Posterior vena cava (tissue), 2 donors: ENCODE data around the gene ZMIZ1. TPM values are rescaled to one million over a fixed set of nuclear protein-coding genes. Genes with fewer than 3 reads are reported as not detected.
A peak's percentile ranks its signal among the peaks of the same experiment; 100 is the strongest.
"Not testable (repeated sequence)": the region's sequence is repeated elsewhere in the genome, so short reads cannot be mapped to it uniquely, and the experiment has no call there.

Experiments
- DNase-seq: peaks from one replicate; pipeline ENCODE4 v3.0.0-alpha.2; 2020; ENCODE audit warnings: low spot score
- intact Hi-C, 2 donors: fragments of 100-400 bp; cut with DNase I; formaldehyde crosslinking; loops; one replicate each; pipeline versions ENCODE4 v1.14.1 to v1.14.2; 2022 to 2023
- total RNA-seq, 2 donors: library from RNA; stranded (reverse); fragmentation: NEBNext Ultra II Directional; extraction: Animal tissue kit (Norgen Biotek cat#: 25700); gene quantifications; one replicate each; pipeline ENCODE4 v1.2.1, GENCODE V29; 2021
- donor health status: DM: yes; HTN: yes; CAD: no.
- donor health status: DM: yes; HTN: yes; CAD: no.

The ZMIZ1 gene
- total RNA-seq, 2 donors from 2014 or later = 61.5 to 62.6 TPM

DNA sequence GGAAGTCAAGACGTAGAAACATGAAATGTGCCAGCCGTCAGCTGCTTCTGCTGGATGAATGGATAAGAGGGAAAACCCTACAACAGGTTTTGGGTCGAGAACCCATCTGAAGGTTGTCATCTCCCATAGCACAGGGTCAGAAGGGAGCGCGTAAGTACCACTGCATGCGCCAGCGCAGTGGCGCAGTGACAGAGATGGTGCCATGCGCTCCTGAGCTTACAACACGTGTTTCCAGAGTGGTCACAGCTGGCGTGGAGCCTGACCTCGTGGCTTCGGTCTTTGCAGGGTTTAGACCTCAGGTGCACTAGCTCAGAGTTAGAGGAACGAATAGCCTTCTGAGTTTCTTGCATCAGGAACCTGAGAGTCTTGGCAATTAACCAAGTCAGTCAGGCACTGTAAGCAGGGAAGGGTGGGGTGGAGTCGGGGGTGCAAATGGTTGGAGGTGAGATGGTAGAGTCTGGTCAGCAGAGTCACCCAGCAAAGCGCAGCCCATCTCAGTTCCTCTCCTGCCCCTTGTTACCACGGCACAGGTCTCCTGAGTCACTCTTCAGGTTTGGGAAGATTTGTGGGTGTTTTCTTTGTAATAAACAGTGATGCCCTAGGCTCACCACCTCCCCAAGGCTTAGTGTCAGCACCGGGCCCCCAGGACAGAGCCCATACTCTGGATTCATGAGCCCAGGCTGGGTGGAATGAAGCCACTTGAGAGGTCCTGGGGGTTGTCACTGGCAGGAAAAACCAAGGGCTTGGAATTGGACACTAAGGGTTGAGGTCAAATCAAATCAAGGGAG, 194.4 kb downstream of the ZMIZ1 start:
- no peak for DNase-seq
- intact Hi-C loops = no loop called here

DNA sequence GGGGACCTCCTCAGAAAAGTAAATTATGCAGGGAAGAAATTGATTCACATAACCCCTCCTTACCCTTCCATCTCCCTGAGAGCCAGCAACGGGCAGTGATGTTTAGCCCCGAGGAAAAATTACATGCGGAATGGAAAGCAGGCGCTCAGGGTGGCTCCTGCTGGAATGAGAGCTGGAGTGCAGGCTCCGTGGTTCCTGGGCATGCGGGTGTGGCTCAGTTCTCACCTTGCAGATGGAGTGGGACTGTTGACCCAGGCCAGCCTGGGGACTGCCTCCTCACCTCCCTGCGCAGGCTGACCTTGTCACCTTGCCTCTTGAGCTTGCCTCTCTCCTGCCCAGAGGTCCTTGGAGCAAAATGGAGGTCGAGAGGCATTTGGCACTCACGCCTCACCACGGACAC, 195.2 kb downstream of the ZMIZ1 start:
- intact Hi-C loops = no loop called here

DNA sequence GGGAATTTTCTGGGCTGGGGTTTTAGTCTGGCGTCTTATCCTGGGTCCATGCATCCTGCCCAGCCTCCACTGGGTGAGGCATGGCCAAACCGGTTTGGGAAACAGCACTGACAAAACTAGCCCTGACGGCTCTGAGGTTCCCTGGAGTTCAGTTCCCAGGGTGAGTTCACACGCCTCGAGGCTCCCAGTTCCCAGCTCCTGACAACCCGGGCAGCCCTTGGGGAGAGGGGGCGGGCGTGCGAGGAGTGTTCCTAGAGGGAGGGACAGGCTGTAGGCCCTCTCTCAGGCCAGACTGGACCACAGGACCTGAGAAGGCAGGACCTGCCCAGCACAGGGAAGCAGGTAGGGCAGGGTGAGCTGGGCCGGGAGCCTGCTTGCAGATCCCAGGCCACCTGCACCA, 196.2 kb downstream of the ZMIZ1 start:
- DNase-seq = no peak
- intact Hi-C loops = no loop called here

More for the DNA sequence above, 195.2 kb downstream of the ZMIZ1 start:
- no peak for DNase-seq

DNA sequence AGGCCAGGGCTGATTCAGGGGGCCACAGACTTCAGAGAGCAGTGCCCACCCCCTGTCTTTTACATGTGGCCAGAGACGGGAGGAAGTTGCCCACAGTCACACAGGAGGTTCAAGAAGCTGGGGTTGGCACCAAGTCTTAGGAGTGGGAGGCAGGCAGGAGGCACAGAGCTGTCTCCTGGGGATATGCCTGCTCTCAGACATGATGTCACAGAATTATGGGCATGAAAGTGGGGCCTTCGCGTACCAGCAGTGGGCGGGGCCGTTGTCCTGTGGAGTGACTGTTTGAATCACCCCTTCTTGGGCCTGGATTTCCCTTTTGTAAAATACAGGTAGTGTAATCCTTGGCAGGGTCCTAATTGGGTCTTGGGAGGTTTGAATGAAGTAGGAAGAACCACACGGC, 197.3 kb downstream of the ZMIZ1 start:
- intact Hi-C loops = no loop called here
- DNase-seq = no peak

DNA sequence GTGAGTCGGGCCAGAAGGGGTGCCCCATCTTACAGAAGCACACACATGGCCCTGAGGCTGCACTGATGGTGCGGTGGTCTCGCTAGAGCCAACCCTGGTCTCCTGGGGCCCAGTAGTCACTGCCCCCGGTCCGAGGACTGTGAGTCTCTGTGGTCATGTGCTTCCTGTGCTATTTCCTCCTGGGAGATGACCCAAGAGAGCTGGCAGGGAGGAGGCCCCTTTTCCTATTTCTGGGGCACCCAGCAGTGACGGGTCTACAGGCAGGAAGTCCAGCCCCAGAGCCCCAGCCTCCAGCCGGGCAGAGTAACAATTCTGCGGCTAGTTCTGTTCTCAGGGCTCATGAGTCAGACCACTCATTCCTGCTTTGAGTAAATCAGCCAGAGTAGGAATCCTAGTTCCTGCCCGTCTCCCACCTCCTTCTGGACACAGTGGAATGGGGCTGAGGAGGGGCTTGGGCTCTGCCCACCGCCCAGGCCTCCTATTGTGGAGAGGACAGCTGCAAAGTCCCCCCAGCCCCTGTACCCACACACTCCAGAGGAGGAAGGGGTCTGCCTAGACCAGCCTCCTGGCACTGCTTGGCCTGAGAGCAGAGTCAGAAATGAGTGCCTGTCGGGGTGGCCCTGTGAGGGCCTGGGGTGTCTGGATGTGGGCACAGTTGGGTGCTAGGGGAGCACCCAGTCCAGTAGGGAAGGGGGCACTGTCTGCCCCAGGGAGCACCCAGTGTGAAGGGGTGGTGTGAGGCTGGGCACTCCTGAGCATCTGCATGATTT, 198.0 kb downstream of the ZMIZ1 start:
- intact Hi-C loops = no loop called here
- peak; percentile 92 for DNase-seq

DNA sequence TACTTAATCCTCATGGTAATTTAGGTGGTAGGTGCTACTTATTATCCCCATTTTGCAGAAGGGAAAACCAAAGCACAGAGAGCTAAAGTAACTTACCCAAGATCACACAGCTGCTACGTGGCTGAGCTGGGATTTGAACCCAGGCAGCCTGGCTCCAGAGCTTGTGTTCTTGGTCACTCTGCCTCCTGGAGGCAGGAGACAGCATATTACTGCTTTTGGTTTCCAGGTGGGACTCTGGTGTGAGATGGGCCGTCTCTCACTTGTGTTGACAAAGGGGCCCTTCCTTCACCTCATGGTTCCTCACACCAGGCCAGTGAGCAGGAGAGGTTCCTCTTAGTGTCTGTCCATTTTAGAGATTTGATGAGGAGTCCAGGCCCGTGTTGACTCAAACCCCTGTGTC, 198.7 kb downstream of the ZMIZ1 start:
- DNase-seq = no peak
- intact Hi-C loops = no loop called here

DNA sequence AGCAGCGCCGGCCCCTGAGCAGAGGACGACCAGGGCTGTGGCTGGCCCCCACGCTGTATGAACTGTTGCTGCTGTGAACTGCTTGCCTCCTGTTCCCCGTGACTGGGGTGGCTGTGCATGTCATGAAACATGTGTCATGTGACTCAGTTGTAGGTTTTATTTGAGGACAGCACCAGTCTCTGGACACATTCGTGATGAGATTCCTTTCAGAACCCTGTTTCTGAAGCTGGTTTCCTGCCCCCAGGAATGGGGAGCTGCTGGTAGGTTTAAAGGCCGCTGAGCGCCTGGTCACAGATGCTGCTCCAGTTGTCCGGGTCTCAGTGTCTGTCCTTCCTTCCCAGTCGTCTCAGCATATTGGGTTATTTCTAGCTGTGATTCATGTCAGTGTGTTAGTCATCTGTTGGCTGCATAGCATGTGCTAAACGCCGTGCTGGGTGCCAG, 199.4 kb downstream of the ZMIZ1 start:
- intact Hi-C loops = no loop called here

DNA sequence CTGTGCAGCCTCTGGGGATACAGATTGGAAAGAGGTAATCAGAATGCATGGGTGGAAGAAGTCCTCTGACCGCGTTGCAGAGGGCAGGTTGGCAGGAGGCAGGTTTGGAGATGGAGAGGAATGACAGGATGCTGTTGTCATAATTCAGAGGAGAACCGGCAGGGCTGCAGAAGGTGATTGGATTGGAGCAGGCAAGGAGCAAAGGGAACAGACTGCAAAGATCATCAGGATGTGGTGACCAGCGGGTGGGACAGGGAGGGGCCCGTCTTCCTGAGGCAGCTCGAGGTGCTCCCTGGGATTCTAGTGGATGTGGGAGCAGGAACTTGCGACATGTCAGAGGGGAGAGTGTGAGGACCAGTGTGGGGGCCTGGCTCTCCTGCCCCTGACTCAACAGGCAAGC, 200.0 kb downstream of the ZMIZ1 start:
- intact Hi-C loops = no loop called here
- no peak for DNase-seq

More for the DNA sequence above, 199.4 kb downstream of the ZMIZ1 start:
- DNase-seq = no peak

DNA sequence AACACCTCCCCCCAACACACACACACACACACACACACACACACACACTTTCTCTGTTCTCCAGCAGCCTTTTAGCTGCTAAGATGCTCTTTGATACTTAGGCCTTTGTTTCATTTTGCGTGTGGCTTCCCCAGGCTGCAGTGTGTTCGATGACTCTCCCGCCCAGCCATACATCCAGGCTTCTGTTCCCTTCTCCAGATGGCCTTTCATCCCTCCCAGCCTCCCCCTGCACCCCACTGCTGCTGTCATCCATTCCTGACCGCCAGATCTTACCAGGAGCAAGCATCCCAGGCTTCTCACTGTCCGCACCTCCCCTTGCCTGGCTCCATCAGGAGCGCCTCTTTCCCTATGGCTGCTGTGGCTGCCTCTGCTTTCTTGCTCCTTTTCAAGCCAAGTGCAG, 200.7 kb downstream of the ZMIZ1 start:
- intact Hi-C loops = no loop called here
- DNase-seq = no peak

DNA sequence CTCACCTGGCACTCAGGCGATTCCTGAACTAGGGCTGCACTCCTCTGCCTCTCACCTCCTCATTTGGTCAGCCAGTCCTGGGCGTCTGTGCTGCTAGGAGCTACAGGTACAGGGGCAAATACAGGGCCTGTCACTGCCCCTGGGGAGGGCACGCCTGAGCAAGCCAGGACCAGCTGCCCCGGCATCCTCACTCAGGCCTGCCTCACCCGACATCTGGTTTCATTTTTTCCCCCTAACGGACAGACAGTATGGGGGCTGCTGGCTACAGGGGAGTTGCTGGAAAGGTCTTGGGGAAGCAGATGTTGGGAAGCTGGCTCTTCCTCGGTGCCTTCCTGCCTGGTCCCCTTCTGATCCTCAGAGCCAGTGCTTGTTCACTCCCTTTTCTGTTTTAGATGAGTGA, 201.2 kb downstream of the ZMIZ1 start:
- DNase-seq = no peak
- intact Hi-C loops = no loop called here

DNA sequence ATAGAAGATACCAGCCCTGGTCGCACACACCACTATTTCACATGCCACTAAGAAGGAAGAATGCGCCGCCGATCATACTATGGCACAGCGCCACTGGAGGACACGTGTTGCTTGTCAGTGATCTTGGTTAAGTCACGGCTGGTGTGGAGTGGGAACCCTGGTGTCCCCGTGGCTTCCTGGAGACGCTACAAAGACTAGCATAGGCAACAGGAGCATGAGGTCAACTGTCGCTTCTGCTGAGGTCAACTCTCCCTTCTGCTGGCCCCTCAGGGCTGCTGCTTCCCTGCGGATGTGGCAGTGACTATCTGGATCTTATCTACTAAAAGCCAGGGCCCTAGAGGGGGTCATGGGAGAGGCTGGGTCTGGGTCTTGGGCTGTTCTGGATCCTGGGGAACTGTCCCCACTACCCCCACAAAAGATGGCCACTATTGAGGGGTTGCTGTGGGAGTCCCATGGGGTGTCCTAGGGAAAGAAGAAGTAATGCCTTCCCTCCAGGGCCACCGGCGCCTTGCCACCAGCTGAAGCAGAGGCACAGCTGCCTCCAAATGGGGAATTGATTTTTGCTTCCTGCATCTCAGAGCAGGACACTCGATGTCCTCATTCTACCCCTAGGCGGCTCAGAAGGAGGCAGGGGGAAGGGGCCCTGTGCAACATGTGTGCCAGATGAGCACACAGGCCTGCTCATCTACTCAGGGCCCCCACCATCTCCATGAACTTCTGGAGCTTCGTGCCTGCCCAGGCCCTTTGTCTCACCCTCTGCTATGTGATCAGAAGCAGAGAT, 201.9 kb downstream of the ZMIZ1 start:
- intact Hi-C loops = no loop called here
- DNase-seq = no peak

DNA sequence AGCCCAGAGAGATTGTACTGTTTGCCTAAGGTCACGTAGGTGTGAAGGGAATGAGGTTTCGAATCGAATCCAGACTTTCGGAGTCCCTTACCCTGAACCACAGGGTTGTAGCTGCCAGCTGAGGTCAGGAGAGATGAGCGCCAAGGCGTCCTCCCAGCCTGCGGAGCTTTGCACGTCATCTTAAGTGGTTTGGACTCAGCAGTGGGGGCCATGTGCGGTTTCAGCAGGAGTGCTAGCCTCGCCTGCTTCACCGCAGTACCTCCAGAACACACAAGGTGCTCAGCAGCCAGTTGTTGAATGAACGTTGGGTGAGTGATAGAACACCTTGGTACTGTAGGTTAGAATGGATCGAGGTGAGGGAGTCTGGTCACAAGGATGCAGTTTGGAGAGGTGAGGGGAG, 203.6 kb downstream of the ZMIZ1 start:
- intact Hi-C loops = no loop called here
- DNase-seq = no peak

DNA sequence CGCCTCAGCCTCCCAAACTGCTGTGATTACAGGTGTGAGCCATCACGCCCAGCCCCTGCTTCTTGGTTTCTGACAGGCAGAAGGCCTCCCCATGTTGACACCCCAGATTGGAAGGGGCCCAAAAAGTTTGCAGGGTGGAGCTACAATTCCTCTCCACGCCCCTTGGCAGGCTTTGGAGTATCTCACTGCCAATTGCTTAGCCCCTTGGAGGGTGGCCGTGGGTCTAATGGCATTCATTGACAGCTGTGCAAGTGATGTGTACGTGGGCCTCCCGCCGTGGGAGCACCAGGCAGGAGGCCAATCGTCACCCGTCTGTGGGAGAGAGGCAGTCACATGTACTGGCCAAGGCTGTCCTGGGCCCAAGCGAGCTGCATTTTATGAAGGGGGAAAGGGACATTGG, 204.8 kb downstream of the ZMIZ1 start:
- no peak for DNase-seq
- intact Hi-C loops = no loop called here

DNA sequence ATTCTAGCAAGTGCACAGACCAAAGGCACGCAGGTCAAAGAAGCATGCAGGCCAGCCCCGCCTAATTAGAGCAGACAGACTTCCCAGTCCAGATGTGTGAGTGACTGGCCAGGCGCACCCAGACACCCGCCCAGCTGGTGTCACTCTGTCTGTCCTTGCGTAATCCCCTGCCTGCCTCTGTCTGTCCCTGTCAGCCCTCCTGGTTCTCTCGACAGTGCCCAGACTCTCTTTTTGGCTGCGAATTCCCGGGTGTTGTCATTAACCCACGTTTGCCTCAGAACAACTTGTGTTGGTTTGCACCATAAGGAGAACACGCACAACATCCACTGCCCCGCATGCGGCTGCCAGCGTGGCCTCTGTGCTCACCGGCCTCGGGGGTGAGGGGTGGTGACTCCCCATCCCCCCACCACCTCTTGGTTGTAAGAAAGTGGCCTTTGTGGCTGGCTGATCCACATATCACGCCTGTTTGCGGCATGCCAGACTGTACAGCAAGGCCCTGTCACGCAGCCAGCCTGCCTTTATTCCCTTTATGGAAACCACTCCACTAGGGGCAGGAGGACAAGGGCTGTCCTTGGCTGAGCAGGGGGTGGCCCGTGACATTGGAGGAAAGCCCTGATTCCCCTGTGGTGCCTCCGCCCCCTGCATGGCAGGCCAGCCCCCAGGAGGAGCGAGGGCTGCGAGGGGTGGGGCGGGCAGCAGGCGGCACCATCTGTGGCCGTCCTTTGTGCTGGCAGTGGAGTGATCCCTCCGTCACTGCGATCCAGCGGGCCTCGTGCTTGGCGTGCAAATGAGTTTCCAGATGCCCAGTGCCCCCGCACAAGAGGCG, 205.7 kb downstream of the ZMIZ1 start:
- peak; percentile 92 for DNase-seq
- intact Hi-C loops = no loop called here

DNA sequence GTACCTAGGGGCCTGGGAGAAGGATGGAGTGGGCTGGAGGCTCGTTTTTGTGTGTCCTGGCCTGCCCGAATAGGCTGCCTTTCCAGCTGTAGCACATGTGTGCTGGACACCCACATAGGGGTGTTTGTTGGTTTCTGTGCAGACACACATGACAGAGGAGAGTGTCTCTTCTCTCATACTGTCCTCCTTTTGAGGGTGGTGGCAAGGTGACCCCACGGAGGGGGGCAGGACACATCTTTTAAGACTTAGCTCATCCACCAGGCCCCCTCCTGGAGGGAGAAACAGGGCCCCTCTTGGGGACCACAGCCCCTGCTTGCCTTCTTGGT, 206.3 kb downstream of the ZMIZ1 start:
- DNase-seq = no peak
- intact Hi-C loops = no loop called here

DNA sequence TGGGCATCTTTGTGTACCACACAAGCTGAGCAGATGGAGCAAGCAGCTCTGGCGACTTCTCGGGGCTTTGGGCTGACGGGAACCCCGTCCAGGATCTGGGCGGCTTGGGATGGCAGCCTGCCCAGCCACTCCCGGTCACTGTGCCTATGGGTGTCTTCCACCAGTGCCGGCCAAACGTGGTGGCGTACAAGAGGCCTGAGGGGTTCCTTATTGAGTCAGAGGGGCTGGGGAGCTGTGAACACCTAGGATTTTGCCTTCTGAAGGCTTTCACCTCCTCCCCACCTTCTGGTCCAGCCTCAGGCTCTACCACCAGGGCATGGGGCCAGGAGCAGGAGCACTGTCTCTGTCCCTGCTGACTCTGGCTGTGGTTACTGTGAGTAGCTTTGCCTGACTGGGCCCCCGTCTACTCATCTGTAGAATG, 206.7 kb downstream of the ZMIZ1 start:
- peak; percentile 89 for DNase-seq
- intact Hi-C loops = no loop called here

DNA sequence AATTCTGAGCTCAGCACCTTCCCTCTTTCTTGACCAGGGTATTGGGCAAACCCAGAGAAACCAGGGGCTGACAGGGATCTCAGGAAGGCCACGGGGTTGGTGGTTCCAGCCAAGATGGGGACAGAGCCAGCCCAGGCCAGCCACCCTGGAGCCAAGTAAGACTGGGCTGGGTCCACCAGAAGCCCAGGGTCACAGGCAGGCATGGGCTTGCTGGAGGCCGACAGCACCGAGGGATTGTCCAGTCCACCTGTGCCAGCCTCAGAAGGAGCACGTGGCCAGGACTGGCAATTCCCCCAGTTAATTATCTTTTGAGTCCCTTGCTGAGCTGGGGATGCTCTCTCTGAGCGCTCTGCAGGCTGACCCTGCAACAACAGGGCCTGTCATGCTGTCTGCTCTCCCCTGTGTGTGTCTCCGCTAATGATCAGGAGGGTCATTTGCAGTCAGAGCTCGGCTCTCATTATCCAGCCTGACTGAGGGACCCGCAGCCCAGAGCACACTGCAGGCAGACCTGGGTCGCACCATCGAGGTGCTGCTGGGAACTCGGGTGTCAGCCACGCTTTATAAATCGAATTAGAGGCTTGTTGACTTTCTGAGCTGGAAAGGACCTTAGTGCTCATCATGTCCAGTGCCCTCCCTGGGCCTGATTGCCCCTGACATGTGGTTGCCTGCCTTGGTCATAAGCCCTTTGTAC, 209.0 kb downstream of the ZMIZ1 start:
- no peak for DNase-seq
- intact Hi-C loops = no loop called here

DNA sequence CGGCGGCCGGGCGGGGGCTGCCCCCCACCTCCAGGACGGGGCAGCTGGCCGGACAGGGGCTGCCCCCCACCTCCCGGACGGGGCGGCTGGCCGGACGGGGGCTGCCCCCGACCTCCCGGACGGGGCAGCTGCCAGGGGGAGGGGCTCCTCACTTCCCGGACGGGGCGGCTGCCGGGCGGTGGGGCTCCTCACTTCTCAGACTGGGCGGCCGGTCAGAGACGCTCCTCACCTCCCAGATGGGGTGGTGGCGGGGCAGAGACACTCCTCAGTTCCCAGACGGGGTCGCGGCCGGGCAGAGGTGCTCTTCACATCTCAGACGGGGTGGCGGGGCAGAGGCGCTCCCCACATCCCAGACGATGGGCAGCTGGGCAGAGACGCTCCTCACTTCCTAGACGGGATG, 210.3 kb downstream of the ZMIZ1 start:
- intact Hi-C loops, DNase-seq: not testable (repeated sequence)

DNA sequence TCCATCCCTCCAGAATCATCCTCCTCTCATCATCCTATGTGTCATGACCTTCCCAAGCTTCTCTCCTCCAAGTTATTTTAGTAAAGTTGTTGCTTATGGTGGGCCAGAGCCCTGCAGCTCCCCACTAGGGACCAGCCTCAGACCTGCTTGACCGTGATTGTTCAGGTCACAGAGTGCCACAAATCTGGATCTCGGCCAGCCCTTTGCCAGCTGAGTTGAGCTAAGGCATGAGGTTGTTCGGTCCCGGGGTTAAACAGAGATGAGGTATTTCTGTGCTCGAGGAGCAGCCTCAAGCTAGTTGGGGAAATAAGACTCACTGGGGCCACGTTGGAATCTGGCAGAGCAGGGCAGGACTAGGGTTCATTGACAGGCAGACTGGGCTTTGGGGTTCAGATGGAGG, 212.2 kb downstream of the ZMIZ1 start:
- intact Hi-C loops = no loop called here
- no peak for DNase-seq
